ENCODE measurements around the gene GTF2E1. TPM values are rescaled to one million over a fixed set of nuclear protein-coding genes. Genes with fewer than 3 reads are reported as not detected.

Gene GTF2E1
- total RNA-seq, 1 donor from 2014 or later: 34.3 TPM

GRCh38 chr3:120791010-120791409 is 48.5 kb downstream of the GTF2E1 start:
- no peaks in the 10 kb centered on the region for H3K9me3 Mint-ChIP-seq
- no peak for DNase-seq (ENCODE audit: low read depth, low spot score)
- no peak overlapping the region for H3K4me3 Mint-ChIP-seq
- no peaks in the 10 kb centered on the region for H3K27me3 Mint-ChIP-seq (ENCODE audit: low read depth)
- H3K4me1 Mint-ChIP-seq: peaks cover 16% of the 10 kb centered on the region
- H3K36me3 Mint-ChIP-seq (ENCODE audit: low read depth): no peaks in the 10 kb centered on the region
- H3K27ac Mint-ChIP-seq (ENCODE audit: unreplicated experiment): no peak overlapping the region
- TF ChIP-seq CTCF (conservative IDR thresholded peaks at IDR 0.05): no peak

GRCh38 chr3:120791913-120792312 is 49.4 kb downstream of the GTF2E1 start:
- no peaks in the 10 kb centered on the region for H3K27me3 Mint-ChIP-seq (ENCODE audit: low read depth)
- DNase-seq (ENCODE audit: low read depth, low spot score): no peak
- H3K36me3 Mint-ChIP-seq (ENCODE audit: low read depth): no peaks in the 10 kb centered on the region
- TF ChIP-seq CTCF (conservative IDR thresholded peaks at IDR 0.05): no peak
- no peak overlapping the region for H3K27ac Mint-ChIP-seq (ENCODE audit: unreplicated experiment)
- H3K4me1 Mint-ChIP-seq: peaks cover 25% of the 10 kb centered on the region
- H3K9me3 Mint-ChIP-seq: no peaks in the 10 kb centered on the region
- H3K4me3 Mint-ChIP-seq: no peak overlapping the region

GRCh38 chr3:120793601-120794000 is 51.1 kb downstream of the GTF2E1 start:
- H3K27ac Mint-ChIP-seq (ENCODE audit: unreplicated experiment): no peak overlapping the region

GRCh38 chr3:120795017-120795648 is 52.6 kb downstream of the GTF2E1 start:
- Mint-ChIP-seq H3K4me1 (peaks cover 39% of the 10 kb centered on the region), H3K27me3 (ENCODE audit: low read depth) (no peaks in the 10 kb centered on the region), H3K4me3 (no peak overlapping the region), H3K36me3 (ENCODE audit: low read depth) (no peaks in the 10 kb centered on the region), H3K9me3 (no peaks in the 10 kb centered on the region), H3K27ac (ENCODE audit: unreplicated experiment) (no peak overlapping the region)
- DNase-seq (ENCODE audit: low read depth, low spot score): peak; percentile 75
- TF ChIP-seq CTCF (conservative IDR thresholded peaks at IDR 0.05): peak; percentile 82

More at GRCh38 chr3:120793601-120794000, 51.1 kb downstream of the GTF2E1 start:
- H3K4me1 Mint-ChIP-seq: peaks cover 39% of the 10 kb centered on the region
- H3K4me3 Mint-ChIP-seq: no peak overlapping the region
- no peaks in the 10 kb centered on the region for H3K9me3 Mint-ChIP-seq
- no peak for TF ChIP-seq CTCF (conservative IDR thresholded peaks at IDR 0.05)
- DNase-seq (ENCODE audit: low read depth, low spot score): no peak
- no peaks in the 10 kb centered on the region for H3K36me3 Mint-ChIP-seq (ENCODE audit: low read depth)
- no peaks in the 10 kb centered on the region for H3K27me3 Mint-ChIP-seq (ENCODE audit: low read depth)

GRCh38 chr3:120795959-120796358 is 53.4 kb downstream of the GTF2E1 start:
- no peak for TF ChIP-seq CTCF (conservative IDR thresholded peaks at IDR 0.05)
- Mint-ChIP-seq H3K4me1 (peaks cover 39% of the 10 kb centered on the region), H3K4me3 (no peak overlapping the region), H3K27me3 (ENCODE audit: low read depth) (no peaks in the 10 kb centered on the region), H3K27ac (ENCODE audit: unreplicated experiment) (no peak overlapping the region), H3K36me3 (ENCODE audit: low read depth) (no peaks in the 10 kb centered on the region), H3K9me3 (no peaks in the 10 kb centered on the region)
- no peak for DNase-seq (ENCODE audit: low read depth, low spot score)

Data from neural crest cell (in vitro differentiated cells).